ENCODE data around the gene SHROOM3.
"Not testable (repeated sequence)": the region's sequence is repeated elsewhere in the genome, so short reads cannot be mapped to it uniquely, and the experiment has no call there.

Gene SHROOM3

DNA sequence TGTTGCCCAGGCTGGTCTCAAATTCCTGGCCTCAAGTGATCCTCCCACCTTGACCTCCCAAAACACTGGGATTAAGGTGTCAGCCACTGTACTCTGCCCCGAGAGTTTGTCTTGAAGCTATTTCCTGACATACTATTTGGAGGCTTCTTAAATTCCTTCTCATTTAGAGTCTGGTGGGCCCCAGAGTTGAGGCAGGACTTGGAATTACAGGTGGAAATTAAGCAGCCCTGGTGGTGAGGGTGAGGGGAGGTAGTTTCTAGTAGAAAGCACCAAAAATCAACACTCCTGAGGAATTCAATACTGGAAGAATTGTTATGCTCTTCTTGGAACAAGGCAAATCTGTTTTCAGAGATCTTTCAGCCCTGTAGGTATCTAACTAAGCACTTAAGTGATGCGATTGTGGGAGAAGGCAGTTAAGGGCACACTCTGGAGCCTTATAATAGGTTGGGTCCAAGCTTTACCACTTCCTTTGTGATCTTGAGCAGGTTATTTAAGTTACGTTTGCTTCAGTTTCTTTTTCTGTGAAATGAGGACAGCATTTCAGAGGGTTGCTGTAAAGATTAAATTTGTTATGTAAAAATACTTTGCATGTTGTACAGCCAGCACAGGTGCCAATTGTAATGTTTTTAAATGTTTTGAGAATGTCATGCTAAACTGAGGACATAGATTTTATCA lies 262.2 kb downstream of the SHROOM3 start:
- DNase-seq (ENCODE audit: low spot score) = no peak

DNA sequence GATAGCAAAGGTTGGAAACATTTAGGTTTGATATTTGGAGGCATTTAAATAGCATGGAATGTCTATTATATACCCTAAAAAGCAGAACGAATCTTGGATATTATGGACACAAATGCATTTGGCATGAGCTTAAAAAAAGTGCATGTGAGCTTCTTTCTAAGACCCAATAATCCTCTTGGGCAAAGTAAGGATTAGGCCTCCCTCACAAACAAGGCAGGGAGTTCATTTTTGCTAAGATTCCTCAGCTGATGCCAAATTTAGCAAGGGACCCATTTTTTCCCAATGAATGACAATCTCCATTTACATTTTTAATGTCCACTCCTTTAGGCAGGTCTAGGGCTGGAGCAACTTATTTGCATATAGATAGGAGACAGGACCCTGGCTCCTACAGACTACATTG lies 263.1 kb downstream of the SHROOM3 start:
- DNase-seq (ENCODE audit: low spot score) = no peak

DNA sequence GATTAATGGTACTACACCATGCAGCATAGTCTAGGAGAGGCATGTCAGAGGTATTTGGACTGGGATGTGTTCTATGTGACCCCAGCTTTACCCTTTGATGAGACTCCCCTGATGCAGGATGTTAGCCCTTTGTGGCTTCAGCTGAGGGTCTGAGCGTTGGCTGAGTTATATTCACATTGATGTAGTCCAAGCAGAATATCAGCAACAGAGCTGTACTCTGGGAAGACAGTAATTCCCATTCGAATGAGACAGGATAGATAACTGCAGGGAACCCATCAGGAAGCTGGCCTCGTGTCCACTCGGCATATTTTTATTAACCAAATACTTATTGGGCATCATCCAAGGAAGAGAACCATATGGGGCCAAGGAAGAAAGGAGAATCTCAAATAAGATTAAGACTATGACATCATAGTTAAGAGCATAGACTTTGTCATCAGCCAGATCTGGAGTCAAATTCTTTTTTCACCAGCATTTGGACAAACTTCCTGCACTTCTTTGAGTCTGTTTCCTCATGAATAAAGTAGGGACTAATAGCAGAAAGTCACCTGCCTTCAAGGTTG lies 264.8 kb downstream of the SHROOM3 start:
- DNase-seq (ENCODE audit: low spot score) = no peak

DNA sequence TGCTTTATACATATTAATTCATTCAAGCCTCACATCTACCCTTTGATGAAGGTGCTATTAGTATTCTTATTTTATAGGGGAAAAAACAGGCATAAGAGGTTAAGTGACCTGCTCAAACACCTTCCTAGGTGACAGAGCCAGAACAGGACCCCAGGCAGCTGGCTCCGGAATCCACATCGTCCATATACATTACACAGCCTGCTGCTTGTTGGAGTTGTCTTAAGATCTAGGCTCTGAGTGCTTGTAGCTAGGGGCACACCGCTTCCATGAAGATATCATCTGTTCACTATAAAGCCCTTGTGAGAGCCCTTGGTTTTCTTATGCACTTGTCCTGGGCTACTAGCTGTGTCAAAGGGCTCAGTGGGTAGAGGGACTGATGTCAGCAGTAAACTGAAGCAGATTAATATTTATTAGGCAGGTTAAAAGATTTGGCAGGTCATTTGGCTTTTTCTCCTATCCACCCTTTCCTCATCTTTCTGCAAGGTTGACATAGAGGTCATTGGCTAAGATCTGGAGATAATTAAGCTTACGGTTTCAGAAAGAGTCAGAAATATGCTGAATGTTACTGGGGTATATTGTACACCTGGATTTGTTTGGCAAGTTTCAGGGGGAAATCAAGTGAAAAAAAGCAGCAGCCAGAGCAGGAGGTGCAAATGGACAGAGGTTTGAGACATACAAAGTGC lies 267.6 kb downstream of the SHROOM3 start:
- DNase-seq (ENCODE audit: low spot score) = no peak

DNA sequence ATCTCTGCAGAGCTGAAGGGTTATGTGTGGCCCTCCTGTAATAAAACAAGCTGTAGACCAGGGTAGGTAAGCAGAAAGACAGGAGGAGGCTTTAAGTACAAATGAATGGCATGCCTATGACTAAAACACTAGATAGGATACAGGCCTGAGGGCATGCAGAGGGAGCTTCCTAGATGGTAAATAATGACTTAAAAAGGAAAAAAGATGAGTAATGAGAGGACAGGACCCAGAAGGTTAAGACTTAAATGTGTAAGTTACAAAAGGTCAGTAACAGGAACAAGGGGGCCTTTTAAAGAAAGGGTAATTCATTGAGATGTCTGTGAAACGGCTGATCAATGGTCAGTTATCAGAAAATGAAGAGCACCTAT lies 268.1 kb downstream of the SHROOM3 start:
- DNase-seq (ENCODE audit: low spot score) = no peak

DNA sequence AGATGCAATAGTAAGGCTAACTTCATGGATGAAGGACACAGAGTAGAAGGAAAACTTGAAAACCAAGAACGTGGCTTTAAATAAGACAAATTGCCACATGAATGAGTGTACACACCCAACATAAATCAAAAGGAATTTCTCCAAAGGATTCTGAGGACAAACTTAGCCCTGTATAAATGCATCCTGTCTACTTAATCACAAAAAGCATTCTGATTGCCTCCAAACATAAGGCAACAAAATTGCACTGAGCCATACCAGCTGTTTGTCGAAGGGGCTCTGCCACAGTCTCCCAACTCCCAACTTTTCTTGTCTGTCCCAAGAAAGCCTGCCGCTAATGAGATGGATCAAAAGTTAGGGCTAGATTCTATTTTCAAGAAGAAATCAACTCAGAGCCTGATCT lies 268.6 kb downstream of the SHROOM3 start:
- no peak for DNase-seq (ENCODE audit: low spot score)

DNA sequence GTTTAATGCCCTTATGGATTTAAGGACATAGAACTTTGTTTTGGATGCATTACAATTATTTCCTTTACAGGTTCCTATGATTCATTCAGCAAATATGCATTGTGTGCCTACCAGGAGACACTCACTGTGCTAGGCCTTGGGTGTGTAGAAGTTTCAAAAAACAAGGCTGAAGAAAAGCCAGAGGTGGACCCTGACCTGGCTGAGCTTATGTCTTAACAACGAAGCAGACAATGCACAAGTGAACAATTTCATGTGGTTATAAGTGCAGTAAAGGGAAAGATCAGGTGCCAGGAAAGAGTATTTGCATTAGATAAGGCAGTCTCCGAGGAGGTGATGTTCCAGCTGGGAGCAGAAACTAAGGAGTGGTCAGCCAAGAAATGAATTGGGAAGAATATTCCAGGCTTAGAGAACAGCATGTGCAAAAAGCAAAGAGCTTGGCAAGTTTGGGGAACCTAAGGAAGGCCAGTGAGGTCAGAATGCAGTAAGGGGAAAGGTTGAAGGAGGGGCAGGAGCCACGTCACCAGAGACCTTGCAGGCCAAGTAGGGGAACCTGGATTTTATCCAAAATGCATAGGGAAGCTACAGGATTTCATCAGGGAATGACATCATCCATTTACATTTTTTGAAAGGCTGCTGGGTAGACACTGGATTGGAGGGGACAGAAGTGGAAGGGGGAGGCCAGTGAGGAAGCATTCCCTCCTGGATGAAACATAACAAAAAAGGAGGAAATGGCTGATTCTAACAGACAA lies 269.3 kb downstream of the SHROOM3 start:
- no peak for DNase-seq (ENCODE audit: low spot score)

DNA sequence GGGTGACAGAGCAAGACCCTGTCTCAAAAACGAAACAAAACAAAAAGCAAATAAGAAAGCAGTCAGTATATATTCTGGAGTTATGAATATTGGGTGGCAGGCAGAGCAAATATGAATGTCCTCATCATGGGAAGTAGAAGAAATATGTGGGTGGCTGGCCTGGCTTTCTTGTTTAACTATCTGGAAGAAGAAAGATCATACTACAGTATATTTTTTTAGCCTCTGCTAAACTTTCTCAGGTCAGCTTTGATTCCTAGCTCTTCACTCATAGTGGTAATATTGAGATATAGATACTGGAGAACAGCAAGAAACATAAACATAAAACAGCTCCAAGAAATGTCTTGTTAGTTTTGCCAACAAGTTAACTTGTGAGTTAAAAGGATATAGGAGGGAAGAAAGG lies 270.4 kb downstream of the SHROOM3 start:
- DNase-seq (ENCODE audit: low spot score) = no peak

DNA sequence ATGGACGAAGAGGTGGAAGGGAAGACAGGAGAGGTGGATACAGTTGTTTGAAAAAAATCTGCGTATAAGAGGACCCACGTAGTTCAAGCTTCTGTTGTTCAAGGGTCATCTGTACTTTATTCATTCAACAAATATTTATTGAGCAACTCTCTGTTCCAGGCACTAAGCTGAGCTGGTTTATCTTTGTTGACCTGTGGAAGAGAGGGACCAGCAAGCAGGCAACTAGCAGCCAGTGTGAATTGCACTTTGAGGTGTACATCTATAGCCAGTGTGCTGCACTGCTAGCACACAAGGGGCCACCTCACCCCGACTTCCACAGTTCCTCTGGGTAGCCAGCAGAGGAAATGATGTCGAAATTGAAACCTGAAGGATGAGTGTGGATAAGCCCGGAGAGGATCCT lies 271.6 kb downstream of the SHROOM3 start:
- no peak for DNase-seq (ENCODE audit: low spot score)

DNA sequence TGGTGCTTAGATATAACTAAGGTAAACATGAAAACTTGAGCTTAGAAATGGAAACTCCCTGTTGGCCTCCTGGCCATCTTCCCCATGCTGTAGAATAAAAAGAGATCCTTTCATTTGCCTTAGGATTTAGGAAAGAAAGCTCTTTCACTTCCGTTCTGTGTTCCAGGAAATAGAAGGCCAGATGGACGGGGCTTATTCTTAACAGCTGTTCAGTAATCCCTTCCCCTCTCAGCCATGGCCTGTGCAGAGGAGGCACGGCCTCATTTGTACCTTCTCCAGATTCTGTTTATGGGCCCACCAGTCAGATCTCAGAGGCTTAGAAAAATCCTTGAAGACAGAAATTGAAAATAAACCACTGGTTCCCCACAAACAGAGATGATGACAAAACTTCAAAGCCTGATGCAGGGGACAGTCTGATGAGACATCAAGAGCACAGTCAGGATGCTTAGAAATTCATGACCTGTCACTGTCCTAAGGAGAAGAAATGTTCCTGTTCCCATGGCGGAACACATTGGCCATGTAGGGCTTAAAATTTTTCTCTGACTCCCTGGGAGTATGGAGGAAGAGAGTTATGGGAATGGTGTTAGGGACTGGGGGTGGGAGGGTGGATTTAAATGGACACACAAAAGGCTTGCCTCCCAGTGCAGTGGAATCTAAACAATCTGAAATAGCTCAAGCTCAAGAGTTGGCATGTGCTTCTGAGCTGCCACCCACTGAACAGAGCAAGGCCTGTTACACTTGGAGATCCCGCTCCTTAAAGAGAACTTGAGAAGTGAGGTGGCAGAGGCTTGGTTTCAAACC lies 274.1 kb downstream of the SHROOM3 start:
- no peak for DNase-seq (ENCODE audit: low spot score)

DNA sequence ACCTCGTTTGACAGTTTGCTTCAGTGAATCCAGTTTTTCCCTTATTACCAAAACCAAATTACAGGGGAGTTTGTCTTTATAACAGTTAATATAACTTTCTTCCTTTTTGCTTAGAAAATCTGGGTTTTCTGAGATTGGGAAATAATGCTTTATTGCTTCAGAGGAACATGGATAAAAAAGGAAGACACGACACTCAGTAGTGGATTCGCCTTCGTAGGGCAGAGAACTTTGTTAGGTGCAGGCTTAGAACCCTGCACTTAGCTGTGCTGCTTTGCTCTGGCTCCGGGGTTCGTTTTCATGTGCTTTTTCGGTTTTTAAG lies 274.7 kb downstream of the SHROOM3 start:
- DNase-seq (ENCODE audit: low spot score) = no peak

DNA sequence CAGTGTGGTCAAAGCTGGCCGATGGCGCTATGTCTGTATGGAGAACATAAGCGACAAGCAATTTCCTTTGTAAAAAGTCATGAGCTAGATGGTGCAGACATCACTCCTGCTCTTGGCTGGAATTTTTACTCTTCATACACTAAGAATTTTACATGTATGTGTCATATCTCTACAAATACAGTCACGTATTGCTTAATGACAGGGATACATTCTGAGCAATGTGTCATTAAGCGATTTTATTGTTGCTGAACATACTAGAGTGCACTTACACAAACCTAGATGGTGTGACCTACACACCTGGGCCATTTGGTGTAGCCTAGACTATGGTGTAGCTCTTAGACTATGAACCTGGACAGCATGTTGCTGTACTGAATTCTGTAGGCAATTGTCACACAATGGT lies 277.5 kb downstream of the SHROOM3 start:
- DNase-seq (ENCODE audit: low spot score) = no peak

DNA sequence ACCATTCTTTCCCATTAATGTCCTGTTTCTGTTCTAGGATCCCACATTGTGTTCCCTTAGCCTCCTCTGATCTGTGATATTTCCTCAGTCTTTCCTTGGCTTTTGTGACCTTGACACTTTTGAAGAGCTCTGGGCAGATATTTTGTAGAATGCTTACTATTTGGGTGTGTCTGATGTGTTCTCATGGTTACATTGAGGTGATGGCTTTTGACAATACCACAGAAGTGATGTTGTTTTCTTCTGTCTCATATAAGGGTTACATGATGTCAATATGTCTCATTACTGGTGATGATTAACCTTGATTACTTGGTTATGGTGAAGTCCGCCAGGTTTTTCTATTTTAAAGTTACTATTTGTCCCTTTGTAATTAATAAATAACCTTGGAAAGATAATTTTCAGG lies 279.2 kb downstream of the SHROOM3 start:
- no peak for DNase-seq (ENCODE audit: low spot score)

DNA sequence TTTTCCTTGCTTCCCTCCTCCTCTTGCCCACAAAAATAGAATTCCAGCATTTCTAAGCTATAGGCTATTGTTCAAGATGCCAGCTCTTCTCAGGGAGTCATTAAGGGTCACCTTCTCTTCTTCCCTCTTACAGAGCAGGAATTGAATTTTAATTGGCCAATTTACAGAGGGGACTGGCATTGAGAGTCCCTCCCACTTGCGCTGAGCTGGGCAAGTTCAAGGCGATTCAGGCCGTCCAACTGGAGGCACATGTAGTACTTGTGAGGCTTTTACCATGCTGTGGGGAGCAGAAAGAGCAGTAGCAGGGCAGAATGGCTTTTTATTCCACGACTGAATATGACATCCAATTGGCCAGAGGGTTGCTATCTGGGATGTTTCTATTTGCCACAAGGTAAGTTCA lies 281.0 kb downstream of the SHROOM3 start:
- no peak for DNase-seq (ENCODE audit: low spot score)

DNA sequence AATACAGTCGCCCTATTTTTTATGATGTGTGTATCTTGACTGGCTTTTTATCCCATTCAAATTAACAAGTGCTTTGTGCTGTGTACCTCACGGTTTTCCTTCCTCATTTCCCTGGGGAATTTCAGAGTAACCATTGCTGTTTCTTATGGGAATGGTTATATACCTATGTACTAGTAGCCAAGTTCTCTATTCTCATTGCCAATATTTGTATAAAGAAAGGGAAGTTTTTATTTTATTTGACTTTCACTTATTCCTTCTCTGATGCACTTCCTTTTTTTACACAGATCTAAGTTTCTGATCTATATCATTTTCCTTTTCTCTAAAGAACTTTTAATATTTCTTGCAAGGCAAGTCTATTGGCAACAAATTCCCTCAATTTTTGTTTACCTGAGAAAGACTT lies 281.6 kb downstream of the SHROOM3 start:
- no peak for DNase-seq (ENCODE audit: low spot score)

DNA sequence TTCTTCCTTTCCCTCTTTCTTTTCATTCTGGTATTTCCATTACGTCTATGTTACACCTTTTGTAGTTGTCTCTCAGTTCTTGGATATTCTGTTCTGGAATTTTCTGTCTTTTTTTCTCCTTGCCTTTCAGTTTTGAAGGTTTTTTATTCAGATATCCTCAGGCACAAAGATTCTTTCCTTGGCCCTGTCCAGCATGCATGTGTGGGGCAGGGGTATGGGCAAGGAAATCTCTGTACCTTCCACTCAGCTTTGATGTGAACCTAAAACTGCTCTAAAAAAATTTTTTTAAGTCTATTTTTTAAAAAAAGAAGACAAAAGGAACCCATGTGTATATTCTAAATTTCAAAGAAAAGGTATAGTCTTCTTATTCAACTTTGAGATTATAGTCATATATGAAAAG lies 282.4 kb downstream of the SHROOM3 start:
- no peak for DNase-seq (ENCODE audit: low spot score)

DNA sequence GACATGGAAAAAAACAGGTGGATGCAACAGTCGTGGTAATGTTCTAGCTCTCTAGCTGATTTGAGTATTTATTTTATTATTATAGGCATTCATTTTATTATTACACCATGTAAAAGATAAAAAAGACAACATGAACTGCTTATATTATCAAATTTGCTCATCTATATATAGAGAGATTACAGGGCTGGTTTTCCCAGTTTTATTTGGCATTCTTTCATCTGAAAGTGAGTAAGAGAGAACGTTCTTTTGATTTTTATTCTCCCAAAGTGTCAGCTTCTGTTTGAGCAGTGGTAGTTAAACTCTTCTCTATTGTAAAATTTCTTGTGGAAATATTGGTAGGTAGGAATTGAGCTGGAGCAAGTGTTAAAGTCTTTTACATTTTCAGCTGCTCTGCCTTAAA lies 283.0 kb downstream of the SHROOM3 start:
- DNase-seq (ENCODE audit: low spot score) = no peak

DNA sequence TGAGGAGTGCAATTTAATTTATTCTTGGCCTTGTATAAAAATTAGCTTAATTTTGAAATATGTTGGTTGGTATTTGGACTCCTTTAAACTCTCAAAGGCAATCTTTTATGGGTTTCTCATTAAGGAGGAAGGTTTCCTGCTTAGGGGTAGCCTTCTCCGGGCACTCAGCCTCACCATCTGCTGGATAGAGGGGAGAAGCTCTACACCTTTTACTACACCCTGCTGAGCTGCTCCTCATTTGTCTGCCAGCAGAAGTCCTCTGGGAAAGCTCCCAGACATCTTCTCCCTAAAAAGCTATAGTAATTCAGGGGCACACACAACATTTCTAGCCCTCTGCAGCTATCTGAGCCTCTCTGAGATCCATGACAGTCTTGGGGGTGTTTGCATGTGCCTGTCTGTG lies 283.8 kb downstream of the SHROOM3 start:
- no peak for DNase-seq (ENCODE audit: low spot score)

DNA sequence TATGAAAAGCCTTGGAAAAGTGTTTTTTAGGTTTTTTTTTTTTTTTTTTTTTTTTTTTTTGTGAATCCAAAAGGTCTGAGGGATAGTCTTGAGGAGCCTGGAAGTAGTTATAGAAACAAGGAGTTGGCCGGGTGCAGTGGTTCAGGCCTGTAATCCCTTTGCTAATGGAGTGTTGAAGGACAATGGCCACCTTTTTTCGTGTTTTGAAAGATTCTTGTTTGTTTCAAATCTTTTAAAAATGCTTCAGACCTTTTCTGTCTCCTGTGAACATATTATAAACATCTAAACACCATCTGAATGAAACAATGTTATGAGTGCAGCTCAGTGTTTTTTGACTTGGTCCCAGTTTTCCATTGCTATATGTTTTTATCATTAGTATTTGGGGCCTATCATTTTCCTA lies 285.1 kb downstream of the SHROOM3 start:
- no peak for DNase-seq (ENCODE audit: low spot score)

DNA sequence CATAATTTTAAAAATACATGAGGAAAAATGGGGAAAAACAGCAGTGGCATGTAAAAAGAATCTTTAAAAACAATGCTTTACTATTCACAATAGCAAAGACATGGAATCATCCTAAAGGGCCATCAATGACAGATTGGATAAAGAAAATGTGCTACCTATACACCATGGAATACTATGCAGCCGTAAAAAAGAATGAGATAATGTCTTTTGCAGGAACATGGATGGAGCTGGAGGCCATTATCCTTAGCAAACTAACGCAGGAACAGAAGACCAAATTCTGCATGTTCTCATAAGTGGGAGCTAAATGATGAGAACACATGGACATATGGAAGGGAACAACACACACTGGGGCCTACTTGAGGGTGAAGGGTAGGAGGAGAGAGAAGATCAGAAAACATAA lies 287.1 kb downstream of the SHROOM3 start:
- DNase-seq (ENCODE audit: low spot score) = not testable (repeated sequence)

DNA sequence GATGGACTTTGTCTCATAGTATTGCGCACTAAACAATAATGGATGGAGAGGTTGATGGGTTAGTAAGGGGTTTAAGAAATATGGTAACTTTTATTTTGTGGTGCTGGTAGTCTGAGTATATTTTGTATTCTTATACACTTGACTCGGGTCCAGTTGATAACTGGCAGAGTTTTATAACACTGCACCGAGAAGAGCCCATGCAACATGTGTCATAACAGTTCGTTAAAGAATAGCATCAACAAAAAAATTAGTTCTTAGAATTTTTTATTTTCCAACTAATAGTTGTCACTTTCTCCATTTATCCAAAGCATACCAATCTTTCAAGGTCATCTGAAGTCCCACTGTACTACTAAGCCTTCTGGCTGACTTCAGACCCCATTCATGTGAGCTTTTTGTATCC lies 287.8 kb downstream of the SHROOM3 start:
- DNase-seq (ENCODE audit: low spot score) = no peak

DNA sequence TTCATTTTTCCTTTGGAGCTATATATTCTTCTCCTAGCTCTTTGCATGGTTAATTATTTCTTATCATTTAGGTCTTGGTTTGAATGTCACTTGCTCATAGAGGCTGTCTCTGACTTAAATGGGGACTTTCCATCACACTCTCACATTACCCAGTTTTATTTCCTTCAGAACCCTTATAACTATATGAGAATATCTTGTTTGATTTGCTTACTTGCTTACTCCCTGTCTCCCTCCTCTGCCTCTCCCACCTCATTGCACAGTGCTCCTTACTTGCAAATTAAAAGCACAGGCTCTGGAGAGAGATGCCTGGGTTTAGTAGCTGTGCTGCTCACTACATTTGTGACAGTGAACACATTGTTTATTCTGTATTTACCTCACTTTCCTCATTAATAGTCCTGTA lies 288.3 kb downstream of the SHROOM3 start:
- no peak for DNase-seq (ENCODE audit: low spot score)

DNA sequence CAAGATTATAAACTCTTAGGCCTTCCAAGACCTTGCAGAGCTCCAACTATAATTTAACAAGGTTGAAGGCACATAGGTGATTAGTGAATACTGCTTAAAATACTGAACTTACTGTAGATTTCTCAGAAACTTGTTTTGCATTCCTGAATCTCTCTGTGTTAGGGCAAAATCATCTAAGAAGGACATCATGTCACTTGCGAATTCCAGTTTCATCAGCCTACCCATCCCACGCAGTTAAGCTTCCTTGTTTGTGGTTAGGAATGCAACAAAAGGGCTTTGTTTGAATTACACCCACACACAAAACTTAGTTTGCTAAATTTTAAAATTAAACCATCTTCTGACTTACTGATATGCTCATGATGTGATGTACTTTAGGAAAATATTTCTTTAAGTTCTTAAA lies 288.9 kb downstream of the SHROOM3 start:
- DNase-seq (ENCODE audit: low spot score) = peak; percentile 72
